ENCODE results near the gene ABCA7.
A peak's percentile ranks its signal among the peaks of the same experiment; 100 is the strongest.

The ABCA7 gene

GRCh38 chr19:1032264-1032867, 7.5 kb upstream of the ABCA7 start:
- H4K20me1 ChIP-seq (ENCODE audit: insufficient read depth, low read length): no peaks in the 10 kb centered on the region
- H3K79me2 ChIP-seq (ENCODE audit: low read length): peaks cover 63% of the 10 kb centered on the region
- peaks cover 10% of the 10 kb centered on the region for H3K4me1 ChIP-seq (ENCODE audit: low read length)
- H3K4me2 ChIP-seq (ENCODE audit: low read depth, low read length): no peak overlapping the region
- H3K9me2 ChIP-seq (replicated peaks; ENCODE audit: insufficient read depth, low read length): no peaks in the 10 kb centered on the region
- DNase-seq: no peak
- H2AFZ ChIP-seq (ENCODE audit: low read length): no peak overlapping the region
- peaks cover 5% of the 10 kb centered on the region; the same call in 1 of the 2 replicates for H3K36me3 ChIP-seq (replicated peaks; ENCODE audit: insufficient read depth, low read length)
- peaks cover 28% of the 10 kb centered on the region for H3F3A ChIP-seq (ENCODE audit: insufficient read depth, low read length)
- no peaks in the 10 kb centered on the region for H3K27me3 ChIP-seq (replicated peaks; ENCODE audit: insufficient read depth, low read length)
- no peak overlapping the region for H3K9ac ChIP-seq (ENCODE audit: low read length)
- TF ChIP-seq, protein P1, sequence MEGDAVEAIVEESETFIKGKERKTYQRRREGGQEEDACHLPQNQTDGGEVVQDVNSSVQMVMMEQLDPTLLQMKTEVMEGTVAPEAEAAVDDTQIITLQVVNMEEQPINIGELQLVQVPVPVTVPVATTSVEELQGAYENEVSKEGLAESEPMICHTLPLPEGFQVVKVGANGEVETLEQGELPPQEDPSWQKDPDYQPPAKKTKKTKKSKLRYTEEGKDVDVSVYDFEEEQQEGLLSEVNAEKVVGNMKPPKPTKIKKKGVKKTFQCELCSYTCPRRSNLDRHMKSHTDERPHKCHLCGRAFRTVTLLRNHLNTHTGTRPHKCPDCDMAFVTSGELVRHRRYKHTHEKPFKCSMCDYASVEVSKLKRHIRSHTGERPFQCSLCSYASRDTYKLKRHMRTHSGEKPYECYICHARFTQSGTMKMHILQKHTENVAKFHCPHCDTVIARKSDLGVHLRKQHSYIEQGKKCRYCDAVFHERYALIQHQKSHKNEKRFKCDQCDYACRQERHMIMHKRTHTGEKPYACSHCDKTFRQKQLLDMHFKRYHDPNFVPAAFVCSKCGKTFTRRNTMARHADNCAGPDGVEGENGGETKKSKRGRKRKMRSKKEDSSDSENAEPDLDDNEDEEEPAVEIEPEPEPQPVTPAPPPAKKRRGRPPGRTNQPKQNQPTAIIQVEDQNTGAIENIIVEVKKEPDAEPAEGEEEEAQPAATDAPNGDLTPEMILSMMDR (IDR thresholded peaks at IDR 0.05; ENCODE audit: low read length): no peak
- TF ChIP-seq EZH2phosphoT487 (IDR thresholded peaks at IDR 0.05; ENCODE audit: low read length): no peak
- no peak for TF ChIP-seq EZH2 (optimal IDR thresholded peaks at IDR 0.05; ENCODE audit: low read depth, low read length)
- no peaks in the 10 kb centered on the region for H3K9me3 ChIP-seq (replicated peaks; ENCODE audit: insufficient read depth, low read length)
- no peak overlapping the region for H3K4me3 ChIP-seq (ENCODE audit: low read length)
- no peak overlapping the region for H3K27ac ChIP-seq (ENCODE audit: low read length)

GRCh38 chr19:1035998-1036621, 3.8 kb upstream of the ABCA7 start:
- Histone ChIP-seq H3K9me3 (replicated peaks; ENCODE audit: insufficient read depth, low read length) (no peaks in the 10 kb centered on the region), H3K9me2 (replicated peaks; ENCODE audit: insufficient read depth, low read length) (no peaks in the 10 kb centered on the region), H3F3A (ENCODE audit: insufficient read depth, low read length) (peaks cover 48% of the 10 kb centered on the region), H3K9ac (ENCODE audit: low read length) (no peak overlapping the region), H3K27ac (ENCODE audit: low read length) (no peak overlapping the region), H3K27me3 (replicated peaks; ENCODE audit: insufficient read depth, low read length) (no peaks in the 10 kb centered on the region), H3K4me3 (ENCODE audit: low read length) (no peak overlapping the region), H3K4me2 (ENCODE audit: low read depth, low read length) (no peak overlapping the region), H4K20me1 (ENCODE audit: insufficient read depth, low read length) (no peaks in the 10 kb centered on the region), H3K79me2 (ENCODE audit: low read length) (peaks cover 38% of the 10 kb centered on the region), H3K36me3 (replicated peaks; ENCODE audit: insufficient read depth, low read length) (peaks cover 5% of the 10 kb centered on the region; the same call in 1 of the 2 replicates), H3K4me1 (ENCODE audit: low read length) (peaks cover 33% of the 10 kb centered on the region), H2AFZ (ENCODE audit: low read length) (no peak overlapping the region)
- DNase-seq: no peak
- TF ChIP-seq EZH2 (optimal IDR thresholded peaks at IDR 0.05; ENCODE audit: low read depth, low read length) (no peak), EZH2phosphoT487 (IDR thresholded peaks at IDR 0.05; ENCODE audit: low read length) (no peak)
- TF ChIP-seq, protein P1 (IDR thresholded peaks at IDR 0.05; ENCODE audit: low read length): no peak

DNA sequence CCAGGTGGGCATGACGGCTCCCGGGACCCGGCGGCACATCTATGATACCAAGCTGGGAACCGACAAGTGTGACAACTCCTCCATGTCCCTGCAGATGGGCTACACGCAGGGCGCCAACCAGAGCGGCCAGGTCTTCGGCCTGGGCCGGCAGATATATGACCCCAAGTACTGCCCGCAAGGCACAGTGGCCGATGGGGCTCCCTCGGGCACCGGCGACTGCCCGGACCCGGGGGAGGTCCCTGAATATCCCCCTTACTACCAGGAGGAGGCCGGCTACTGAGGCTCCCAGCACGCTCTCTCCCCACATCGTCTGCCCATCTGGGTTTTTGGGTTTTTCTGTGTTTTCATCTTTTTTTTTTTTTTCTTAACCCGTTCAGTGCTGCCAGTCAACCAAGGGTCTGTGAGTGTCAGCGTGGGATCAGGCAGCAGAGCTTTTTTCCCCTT, 2.3 kb upstream of the ABCA7 start:
- H3K4me2 ChIP-seq (ENCODE audit: low read depth, low read length): peak overlapping the region; percentile 66
- no peak for TF ChIP-seq EZH2 (optimal IDR thresholded peaks at IDR 0.05; ENCODE audit: low read depth, low read length)
- no peak for TF ChIP-seq EZH2phosphoT487 (IDR thresholded peaks at IDR 0.05; ENCODE audit: low read length)
- TF ChIP-seq, protein P1 (IDR thresholded peaks at IDR 0.05; ENCODE audit: low read length): no peak
- peak overlapping the region; percentile 52; the same call in 1 of the 2 replicates for H3K9ac ChIP-seq (ENCODE audit: low read length)
- H3K27me3 ChIP-seq (replicated peaks; ENCODE audit: insufficient read depth, low read length): no peaks in the 10 kb centered on the region
- H3K36me3 ChIP-seq (replicated peaks; ENCODE audit: insufficient read depth, low read length): no peaks in the 10 kb centered on the region
- no peaks in the 10 kb centered on the region for H3K9me3 ChIP-seq (replicated peaks; ENCODE audit: insufficient read depth, low read length)
- no peak overlapping the region for H2AFZ ChIP-seq (ENCODE audit: low read length)
- H3K4me1 ChIP-seq (ENCODE audit: low read length): peaks cover 37% of the 10 kb centered on the region
- peak; percentile 63 for DNase-seq
- H3K27ac ChIP-seq (ENCODE audit: low read length): peak overlapping the region; percentile 89
- H3K4me3 ChIP-seq (ENCODE audit: low read length): peak overlapping the region; percentile 36
- no peaks in the 10 kb centered on the region for H3K9me2 ChIP-seq (replicated peaks; ENCODE audit: insufficient read depth, low read length)
- peaks cover 36% of the 10 kb centered on the region for H3K79me2 ChIP-seq (ENCODE audit: low read length)
- peaks cover 40% of the 10 kb centered on the region for H3F3A ChIP-seq (ENCODE audit: insufficient read depth, low read length)
- H4K20me1 ChIP-seq (ENCODE audit: insufficient read depth, low read length): no peaks in the 10 kb centered on the region
